Endodermal cell (in vitro differentiated cells): ENCODE data around the gene GDF15. TPM values are rescaled to one million over a fixed set of nuclear protein-coding genes. Genes with fewer than 3 reads are reported as not detected.
"Not testable (repeated sequence)": the region's sequence is repeated elsewhere in the genome, so short reads cannot be mapped to it uniquely, and the experiment has no call there.

Source experiments
- DNase-seq: peaks from one replicate; pipeline ENCODE4 v3.0.0-alpha.2; 2017
- H3K27ac ChIP-seq: 2 replicates; pipeline ENCODE4 v1.5.1; 2013; ENCODE audit warnings: mild to moderate bottlenecking, low read depth, low read length, moderate library complexity
- H3K27me3 ChIP-seq: 2 replicates; pipeline ENCODE4 v1.6.1; 2013; ENCODE audit warnings: mild to moderate bottlenecking, low read length, moderate library complexity; ENCODE audit not compliant: insufficient read depth, control insufficient read depth, poor library complexity, severe bottlenecking
- H3K36me3 ChIP-seq: 2 replicates; pipeline ENCODE4 v1.7.0; 2013; ENCODE audit warnings: mild to moderate bottlenecking, low read length, moderate library complexity; ENCODE audit not compliant: control insufficient read depth, insufficient read depth
- H3K4me1 ChIP-seq: one replicate; pipeline ENCODE4 v1.7.0; 2013; ENCODE audit warnings: low read length; ENCODE audit not compliant: control insufficient read depth, insufficient read depth
- H3K4me3 ChIP-seq: 2 replicates; pipeline ENCODE4 v1.5.1; 2013; ENCODE audit warnings: mild to moderate bottlenecking, low read length, moderate library complexity
- H3K9ac ChIP-seq: 2 replicates; pipeline ENCODE4 v1.6.1; 2013; ENCODE audit warnings: mild to moderate bottlenecking, low read length, moderate library complexity; ENCODE audit not compliant: poor library complexity, severe bottlenecking; ENCODE audit errors: extremely low read depth
- H3K9me3 ChIP-seq: 2 replicates; pipeline ENCODE4 v1.6.1; 2013; ENCODE audit warnings: mild to moderate bottlenecking, low read length, moderate library complexity; ENCODE audit not compliant: control insufficient read depth
- H3K27ac Mint-ChIP-seq: 2 replicates; pipeline ENCODE4 v1.8.0; 2020; ENCODE audit warnings: mixed read lengths
- H3K27me3 Mint-ChIP-seq: 2 replicates; pipeline ENCODE4 v1.8.0; 2021; ENCODE audit warnings: mild to moderate bottlenecking, mixed read lengths; ENCODE audit not compliant: insufficient read depth
- H3K36me3 Mint-ChIP-seq: 2 replicates; pipeline ENCODE4 v1.8.0; 2020; ENCODE audit warnings: low read depth, mixed read lengths
- H3K4me1 Mint-ChIP-seq: 2 replicates; pipeline ENCODE4 v1.8.0; 2020; ENCODE audit warnings: mixed read lengths
- H3K4me3 Mint-ChIP-seq: 2 replicates; pipeline ENCODE4 v1.8.0; 2020; ENCODE audit warnings: mild to moderate bottlenecking, moderate library complexity, mixed read lengths
- H3K9me3 Mint-ChIP-seq: 2 replicates; pipeline ENCODE4 v1.8.0; 2020; ENCODE audit warnings: mild to moderate bottlenecking, mixed read lengths
- WGBS, 2 experiments: methylation state at CpG; one replicate each; pipeline versions ENCODE4 v1.1.5 to v1.1.7; 2013; ENCODE audit warnings: missing lambda C conversion rate in 2 of 2, mixed read lengths in 1 of 2; ENCODE audit not compliant: insufficient coverage in 1 of 2, insufficient read length in 1 of 2; 5-methylcytosine and 5-hydroxymethylcytosine counted together
- total RNA-seq, 2 donors: library from RNA; stranded (reverse); fragmentation: NEBNext Ultra II Directional in 1 of 2; extraction: Animal tissue kit (Norgen Biotek cat#: 25700) in 1 of 2; gene quantifications; 2 replicates in 1 of 2; 3 replicates in 1 of 2; pipeline ENCODE4 v1.2.1, GENCODE V29; 2021
- TF ChIP-seq, protein P1 (sequence below): fragments of 200-600 bp; sonication (generic); conservative IDR thresholded peaks from 2 replicates; pipeline ENCODE4 v1.5.0; 2021; ENCODE audit warnings: antibody characterized with exemption, mild to moderate bottlenecking

GDF15 gene
- total RNA-seq, 2 donors from 2014 or later: 0.90 to 2.2 TPM

GRCh38 chr19:18397242-18398202 lies 11.6 kb downstream of the GDF15 start, which contains the start of gene LRRC25:
Gene LRRC25 (minus strand): TSS chr19:18397622. CDS start chr19:18396963, 659 bp downstream.
- Histone ChIP-seq H3K4me3 (no peak within 1 kb of the TSS), H3K27ac (no peak within 1 kb of the TSS), H3K9me3 (no peaks in the 10 kb centered on the region), H3K36me3 (no peaks in the 10 kb centered on the region), H3K9ac (no peak within 1 kb of the TSS), H3K27me3 (no peaks in the 10 kb centered on the region), H3K4me1 (no peaks in the 10 kb centered on the region)
- H3K4me1 Mint-ChIP-seq: peaks cover 1% of the 10 kb centered on the region
- no peaks in the 10 kb centered on the region for H3K9me3 Mint-ChIP-seq
- TF ChIP-seq, protein P1, sequence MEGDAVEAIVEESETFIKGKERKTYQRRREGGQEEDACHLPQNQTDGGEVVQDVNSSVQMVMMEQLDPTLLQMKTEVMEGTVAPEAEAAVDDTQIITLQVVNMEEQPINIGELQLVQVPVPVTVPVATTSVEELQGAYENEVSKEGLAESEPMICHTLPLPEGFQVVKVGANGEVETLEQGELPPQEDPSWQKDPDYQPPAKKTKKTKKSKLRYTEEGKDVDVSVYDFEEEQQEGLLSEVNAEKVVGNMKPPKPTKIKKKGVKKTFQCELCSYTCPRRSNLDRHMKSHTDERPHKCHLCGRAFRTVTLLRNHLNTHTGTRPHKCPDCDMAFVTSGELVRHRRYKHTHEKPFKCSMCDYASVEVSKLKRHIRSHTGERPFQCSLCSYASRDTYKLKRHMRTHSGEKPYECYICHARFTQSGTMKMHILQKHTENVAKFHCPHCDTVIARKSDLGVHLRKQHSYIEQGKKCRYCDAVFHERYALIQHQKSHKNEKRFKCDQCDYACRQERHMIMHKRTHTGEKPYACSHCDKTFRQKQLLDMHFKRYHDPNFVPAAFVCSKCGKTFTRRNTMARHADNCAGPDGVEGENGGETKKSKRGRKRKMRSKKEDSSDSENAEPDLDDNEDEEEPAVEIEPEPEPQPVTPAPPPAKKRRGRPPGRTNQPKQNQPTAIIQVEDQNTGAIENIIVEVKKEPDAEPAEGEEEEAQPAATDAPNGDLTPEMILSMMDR: no peak
- no peak within 1 kb of the TSS for H3K27ac Mint-ChIP-seq
- WGBS, 2 experiments: 52% methylated on average over 14 to 32 of the region's 33 CpGs
- H3K4me3 Mint-ChIP-seq: no peak within 1 kb of the TSS
- peak; percentile 83 for DNase-seq
- no peaks in the 10 kb centered on the region for H3K36me3 Mint-ChIP-seq
- H3K27me3 Mint-ChIP-seq: peaks cover 14% of the 10 kb centered on the region

DNA sequence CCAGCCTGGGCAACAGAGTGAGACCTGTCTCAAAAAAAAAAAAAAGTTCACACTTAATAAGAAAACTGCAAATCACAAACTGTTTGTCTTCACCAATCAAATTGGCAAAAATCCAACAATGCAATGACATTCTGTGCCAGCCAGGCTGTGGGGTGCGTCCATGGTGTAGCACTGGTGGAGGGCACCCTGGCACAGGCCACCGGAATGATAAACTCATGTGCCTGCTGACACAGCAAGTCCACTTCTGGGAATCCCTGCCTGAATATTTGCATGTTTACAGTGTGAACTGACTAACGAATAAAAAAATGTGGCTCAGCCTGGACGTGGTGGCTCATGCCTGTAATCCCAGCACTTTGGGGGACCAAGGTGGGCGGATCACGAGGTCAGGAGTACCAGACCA lies 13.1 kb downstream of the GDF15 start:
- H3K27ac ChIP-seq: no peak overlapping the region
- 90 to 98% methylated on average over 6 of the region's 6 CpGs for WGBS, 2 experiments

GRCh38 chr19:18401580-18402112 lies 15.7 kb downstream of the GDF15 start:
- no peaks in the 10 kb centered on the region for H3K27me3 ChIP-seq
- Mint-ChIP-seq H3K4me3 (no peak overlapping the region), H3K27me3 (peaks cover 12% of the 10 kb centered on the region), H3K9me3 (no peaks in the 10 kb centered on the region), H3K4me1 (peaks cover 1% of the 10 kb centered on the region), H3K27ac (peak overlapping the region; percentile 58), H3K36me3 (no peaks in the 10 kb centered on the region)
- no peaks in the 10 kb centered on the region for H3K4me1 ChIP-seq
- H3K36me3 ChIP-seq: no peaks in the 10 kb centered on the region
- H3K4me3 ChIP-seq: no peak overlapping the region
- no peaks in the 10 kb centered on the region for H3K9me3 ChIP-seq
- TF ChIP-seq, protein P1: peak; percentile 68
- 81 to 87% methylated on average over 4 to 7 of the region's 7 CpGs for WGBS, 2 experiments
- no peak overlapping the region for H3K27ac ChIP-seq
- DNase-seq: peak; percentile 83
- H3K9ac ChIP-seq: no peak overlapping the region

More for the DNA sequence above, 13.1 kb downstream of the GDF15 start:
- H3K9me3 Mint-ChIP-seq: no peaks in the 10 kb centered on the region
- H3K4me1 Mint-ChIP-seq: peaks cover 1% of the 10 kb centered on the region
- no peaks in the 10 kb centered on the region for H3K36me3 ChIP-seq
- no peak overlapping the region for H3K4me3 ChIP-seq
- TF ChIP-seq, protein P1: no peak
- peaks cover 13% of the 10 kb centered on the region for H3K27me3 Mint-ChIP-seq
- no peak for DNase-seq
- H3K9ac ChIP-seq: no peak overlapping the region
- H3K9me3 ChIP-seq: no peaks in the 10 kb centered on the region
- no peaks in the 10 kb centered on the region for H3K27me3 ChIP-seq
- no peaks in the 10 kb centered on the region for H3K4me1 ChIP-seq
- no peak overlapping the region for H3K4me3 Mint-ChIP-seq
- H3K27ac Mint-ChIP-seq: no peak overlapping the region
- H3K36me3 Mint-ChIP-seq: no peaks in the 10 kb centered on the region

DNA sequence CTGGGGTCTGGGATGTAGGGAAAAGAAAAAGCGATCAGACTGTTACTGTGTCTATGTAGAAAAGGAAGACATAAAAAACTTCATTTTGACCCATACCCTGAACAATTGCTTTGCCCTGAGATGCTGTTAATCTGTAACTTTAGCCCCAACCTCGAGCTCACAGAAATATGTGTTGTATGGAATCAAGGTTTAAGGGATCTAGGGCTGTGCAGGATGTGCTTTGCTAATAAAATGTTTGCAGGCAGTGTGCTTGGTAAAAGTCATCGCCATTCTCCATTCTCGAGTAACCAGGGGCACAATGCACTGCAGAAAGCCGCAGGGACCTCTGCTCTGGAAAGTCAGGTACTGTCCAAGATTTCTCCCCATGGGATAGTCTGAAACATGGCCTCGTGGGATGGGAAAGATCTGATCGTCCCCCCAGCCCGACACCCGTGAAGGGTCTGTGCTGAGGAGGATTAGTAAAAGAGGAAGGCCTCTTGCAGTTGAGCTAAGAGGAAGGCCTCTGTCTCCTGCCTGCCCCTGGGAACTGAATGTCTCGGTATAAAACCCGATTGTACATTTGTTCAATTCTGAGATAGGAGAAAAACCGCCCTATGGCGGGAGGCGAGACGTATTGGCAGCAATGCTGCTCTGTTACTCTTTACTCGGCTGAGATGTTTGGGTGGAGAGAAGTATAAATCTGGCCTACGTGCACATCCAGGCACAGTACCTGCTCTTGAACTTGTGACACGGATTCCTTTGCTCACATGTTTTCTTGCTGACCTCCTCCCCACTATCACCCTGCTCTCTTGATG lies 16.7 kb downstream of the GDF15 start:
- 89 to 90% methylated on average over 9 to 16 of the region's 18 CpGs for WGBS, 2 experiments

More for the DNA sequence above, 16.7 kb downstream of the GDF15 start:
- not testable (repeated sequence) for H3K27me3 ChIP-seq, H3K9me3 Mint-ChIP-seq, DNase-seq, H3K4me3 ChIP-seq, H3K9me3 ChIP-seq, H3K4me3 Mint-ChIP-seq, H3K27ac Mint-ChIP-seq, H3K4me1 Mint-ChIP-seq, H3K27ac ChIP-seq, H3K36me3 ChIP-seq, H3K9ac ChIP-seq, H3K36me3 Mint-ChIP-seq, H3K27me3 Mint-ChIP-seq, H3K4me1 ChIP-seq
